HEK293T (cell line): ENCODE data around the gene UCN2.

Source experiments
- FOXA1 ChIP-seq: fragments of 450-650 bp; IDR thresholded peaks from 2 replicates; pipeline ENCODE4 v1.6.1; 2016; ENCODE audit warnings: mild to moderate bottlenecking
- FOXK2 ChIP-seq: fragments of 450-650 bp; IDR thresholded peaks from 2 replicates; pipeline ENCODE4 v1.6.1; 2016; ENCODE audit warnings: mild to moderate bottlenecking
- NFRKB ChIP-seq: fragments of 450-650 bp; IDR thresholded peaks from 2 replicates; pipeline ENCODE4 v1.6.1; 2016; ENCODE audit warnings: mild to moderate bottlenecking, moderate library complexity
- ZNF384 ChIP-seq: fragments of 450-650 bp; IDR thresholded peaks from 2 replicates; pipeline ENCODE4 v1.6.1; 2016

DNA sequence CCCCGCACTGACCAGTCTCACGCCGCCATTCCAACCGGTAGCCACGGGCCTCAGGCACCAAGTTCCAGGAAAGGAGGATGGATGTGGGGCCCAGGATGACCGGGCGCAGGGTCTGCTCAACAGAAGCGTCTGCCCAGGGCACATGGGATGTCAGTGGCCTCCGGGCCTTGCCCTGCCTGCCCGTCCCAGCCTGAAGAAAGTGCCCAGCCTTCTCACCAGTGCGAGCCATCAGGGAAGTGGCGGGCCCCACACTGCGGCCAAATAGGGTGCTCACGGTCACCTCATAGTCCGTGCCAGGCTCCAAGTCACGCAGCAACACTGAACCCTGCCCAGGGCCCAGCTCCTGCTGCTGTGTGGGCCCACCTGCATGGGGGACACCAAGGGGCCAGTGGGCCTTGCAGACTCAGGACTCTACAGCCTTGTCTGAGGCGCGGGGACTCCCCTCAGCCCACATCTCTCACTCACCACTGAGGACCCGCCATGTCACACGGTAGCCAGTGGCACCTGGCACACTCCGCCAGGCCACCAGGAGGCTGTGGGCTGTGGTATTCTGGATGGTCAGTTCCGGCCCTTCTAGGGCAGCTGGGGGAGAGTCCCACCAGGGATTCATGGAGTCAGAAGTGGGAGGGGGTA is 28.4 kb upstream of the UCN2 start:
- no peak for TF ChIP-seq ZNF384
- TF ChIP-seq FOXK2 = no peak
- TF ChIP-seq NFRKB = no peak
- TF ChIP-seq FOXA1 = no peak
